GM20000 (cell line): ENCODE data around the gene CCR6.

Experiments
- DNase-seq: peaks from one replicate; pipeline ENCODE4 v3.0.0; 2012; ENCODE audit warnings: low spot score
- CTCF ChIP-seq: IDR thresholded peaks from 2 replicates; pipeline ENCODE4 v1.5.1; 2012; ENCODE audit warnings: mild to moderate bottlenecking, control low read depth; ENCODE audit errors: extremely low read depth, missing control alignments

The CCR6 gene

GRCh38 chr6:167152862-167153261 is 30.0 kb downstream of the CCR6 start:
- no peak for TF ChIP-seq CTCF
- DNase-seq = peak; percentile 63

GRCh38 chr6:167153521-167153959 is 30.6 kb downstream of the CCR6 start:
- TF ChIP-seq CTCF = no peak
- peak; percentile 85 for DNase-seq

GRCh38 chr6:167154291-167154690 is 31.4 kb downstream of the CCR6 start:
- no peak for DNase-seq
- TF ChIP-seq CTCF = no peak

- no peak for TF ChIP-seq CTCF
Observed at GRCh38 chr6:167154895-167155294, 32.0 kb downstream of the CCR6 start.

GRCh38 chr6:167157414-167157813 is 34.5 kb downstream of the CCR6 start:
- no peak for TF ChIP-seq CTCF
- DNase-seq = no peak

More at GRCh38 chr6:167154895-167155294, 32.0 kb downstream of the CCR6 start:
- DNase-seq = no peak

GRCh38 chr6:167157863-167158262 is 35.0 kb downstream of the CCR6 start, which contains the start of gene GPR31:
TSS of gene GPR31 (minus strand) at chr6:167157980. CDS start at chr6:167157831, 149 bp downstream.
- DNase-seq = no peak
- no peak for TF ChIP-seq CTCF

- no peak for DNase-seq
Observed at GRCh38 chr6:167161851-167162467, 39.1 kb downstream of the CCR6 start.

More at GRCh38 chr6:167161851-167162467, 39.1 kb downstream of the CCR6 start:
- TF ChIP-seq CTCF = no peak
